Nephron (organoid): Measurements from ENCODE around the gene AMOTL1.

Source experiments
- H3K27ac Mint-ChIP-seq, 3 experiments: 2 replicates each; pipeline ENCODE4 v1.8.0; 2020; ENCODE audit warnings: mixed read lengths in 3 of 3, mild to moderate bottlenecking in 2 of 3, moderate library complexity in 1 of 3
- H3K27me3 Mint-ChIP-seq: 2 replicates; pipeline ENCODE4 v1.8.0; 2021; ENCODE audit warnings: low read depth, mild to moderate bottlenecking, moderate library complexity, mixed read lengths
- H3K36me3 Mint-ChIP-seq: 2 replicates; pipeline ENCODE4 v1.8.0; 2020; ENCODE audit warnings: low read depth, mixed read lengths
- H3K4me1 Mint-ChIP-seq: 2 replicates; pipeline ENCODE4 v1.8.0; 2020; ENCODE audit warnings: mixed read lengths
- H3K4me3 Mint-ChIP-seq, 3 experiments: 2 replicates each; pipeline ENCODE4 v1.8.0; 2020; ENCODE audit warnings: mild to moderate bottlenecking in 3 of 3, mixed read lengths in 3 of 3, moderate library complexity in 2 of 3
- H3K9me3 Mint-ChIP-seq: 2 replicates; pipeline ENCODE4 v1.8.0; 2020; ENCODE audit warnings: mixed read lengths
- TF ChIP-seq, protein P1 (sequence below), 3 experiments: fragments of 200-600 bp; sonication (generic); IDR thresholded peaks; one replicate each; pipeline ENCODE4 v1.5.0; 2021; ENCODE audit warnings: antibody characterized with exemption in 3 of 3; ENCODE audit not compliant: unreplicated experiment in 3 of 3

Gene AMOTL1

DNA sequence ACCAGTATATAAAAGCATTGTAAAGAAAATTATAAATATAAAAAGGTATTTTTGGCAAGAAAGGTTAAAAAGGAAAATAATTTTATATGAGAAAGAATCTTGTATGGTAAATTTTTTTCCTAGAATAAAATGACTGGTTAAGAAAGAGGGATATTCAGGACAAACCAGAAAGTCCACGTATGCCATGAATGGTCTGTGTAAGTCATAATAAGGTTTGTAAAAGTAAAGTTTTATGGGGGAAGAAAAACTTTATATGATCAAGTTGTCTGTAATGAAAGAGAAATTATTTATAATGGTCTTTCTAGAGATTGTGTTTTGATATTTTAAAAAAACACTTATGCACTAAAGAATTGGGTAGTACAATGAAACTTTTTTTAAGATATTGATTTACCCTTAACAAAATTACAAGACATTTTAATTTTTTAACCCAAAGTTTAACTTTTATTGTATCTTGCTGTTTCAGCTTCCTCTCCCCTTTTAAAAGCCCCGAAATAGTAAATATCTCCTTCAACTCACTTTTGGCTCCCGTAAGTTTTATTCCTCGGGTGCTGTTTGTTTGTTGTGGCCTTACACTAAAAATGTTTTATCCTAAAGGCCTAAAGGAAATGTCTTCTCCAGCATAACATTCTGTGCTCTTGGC is 47.7 kb downstream of the AMOTL1 start:
- no peak overlapping the region for H3K27ac Mint-ChIP-seq
- TF ChIP-seq, protein P1, sequence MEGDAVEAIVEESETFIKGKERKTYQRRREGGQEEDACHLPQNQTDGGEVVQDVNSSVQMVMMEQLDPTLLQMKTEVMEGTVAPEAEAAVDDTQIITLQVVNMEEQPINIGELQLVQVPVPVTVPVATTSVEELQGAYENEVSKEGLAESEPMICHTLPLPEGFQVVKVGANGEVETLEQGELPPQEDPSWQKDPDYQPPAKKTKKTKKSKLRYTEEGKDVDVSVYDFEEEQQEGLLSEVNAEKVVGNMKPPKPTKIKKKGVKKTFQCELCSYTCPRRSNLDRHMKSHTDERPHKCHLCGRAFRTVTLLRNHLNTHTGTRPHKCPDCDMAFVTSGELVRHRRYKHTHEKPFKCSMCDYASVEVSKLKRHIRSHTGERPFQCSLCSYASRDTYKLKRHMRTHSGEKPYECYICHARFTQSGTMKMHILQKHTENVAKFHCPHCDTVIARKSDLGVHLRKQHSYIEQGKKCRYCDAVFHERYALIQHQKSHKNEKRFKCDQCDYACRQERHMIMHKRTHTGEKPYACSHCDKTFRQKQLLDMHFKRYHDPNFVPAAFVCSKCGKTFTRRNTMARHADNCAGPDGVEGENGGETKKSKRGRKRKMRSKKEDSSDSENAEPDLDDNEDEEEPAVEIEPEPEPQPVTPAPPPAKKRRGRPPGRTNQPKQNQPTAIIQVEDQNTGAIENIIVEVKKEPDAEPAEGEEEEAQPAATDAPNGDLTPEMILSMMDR (IDR thresholded peaks at IDR 0.05; ENCODE audit: unreplicated experiment in 3 of 3): no peak
- H3K4me3 Mint-ChIP-seq: no peak overlapping the region
- H3K4me1 Mint-ChIP-seq: peaks cover under 1% of the 10 kb centered on the region
- peaks cover 50% of the 10 kb centered on the region for H3K9me3 Mint-ChIP-seq
- no peaks in the 10 kb centered on the region for H3K27me3 Mint-ChIP-seq
- H3K36me3 Mint-ChIP-seq: peaks cover 81% of the 10 kb centered on the region

DNA sequence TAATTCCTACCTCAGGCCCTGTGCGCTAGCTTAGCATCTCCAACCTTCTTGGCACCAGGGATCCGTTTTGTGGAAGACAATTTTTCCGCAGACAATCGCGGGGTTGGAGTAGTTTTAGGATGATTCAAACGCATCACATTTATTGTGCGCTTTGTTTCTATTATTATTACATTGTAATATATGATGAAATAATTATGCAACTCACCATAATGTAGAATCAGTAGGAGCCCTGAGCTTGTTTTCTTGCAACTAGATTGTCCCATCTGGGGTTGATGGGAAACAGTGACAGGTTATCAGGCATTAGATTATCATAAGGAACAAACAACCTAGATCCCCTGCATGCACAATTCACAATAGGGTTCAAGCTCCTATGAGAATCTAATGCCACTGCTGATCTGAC is 52.3 kb downstream of the AMOTL1 start:
- TF ChIP-seq, protein P1 (IDR thresholded peaks at IDR 0.05; ENCODE audit: unreplicated experiment in 3 of 3): no peak
- H3K4me1 Mint-ChIP-seq: no peaks in the 10 kb centered on the region
- peaks cover 92% of the 10 kb centered on the region for H3K36me3 Mint-ChIP-seq
- no peak overlapping the region for H3K27ac Mint-ChIP-seq
- no peak overlapping the region for H3K4me3 Mint-ChIP-seq
- H3K9me3 Mint-ChIP-seq: peaks cover 26% of the 10 kb centered on the region
- no peaks in the 10 kb centered on the region for H3K27me3 Mint-ChIP-seq

DNA sequence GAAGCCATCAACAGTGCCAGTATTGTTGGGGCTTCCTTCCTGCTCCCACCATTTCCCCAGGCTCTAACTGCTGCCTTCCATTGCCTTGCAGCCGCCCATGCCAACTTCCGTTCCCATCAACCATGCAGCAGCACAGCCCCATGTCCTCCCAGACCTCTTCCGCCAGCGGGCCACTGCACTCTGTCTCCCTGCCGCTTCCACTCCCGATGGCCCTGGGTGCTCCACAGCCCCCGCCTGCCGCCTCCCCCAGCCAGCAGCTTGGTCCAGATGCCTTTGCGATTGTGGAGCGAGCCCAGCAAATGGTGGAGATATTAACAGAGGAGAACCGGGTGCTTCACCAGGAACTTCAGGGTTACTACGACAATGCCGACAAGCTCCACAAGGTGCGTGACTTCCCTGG is 53.3 kb downstream of the AMOTL1 start:
- Mint-ChIP-seq H3K9me3 (peaks cover 18% of the 10 kb centered on the region), H3K4me1 (no peaks in the 10 kb centered on the region), H3K27ac (no peak overlapping the region), H3K4me3 (no peak overlapping the region), H3K36me3 (peaks cover 92% of the 10 kb centered on the region), H3K27me3 (no peaks in the 10 kb centered on the region)
- TF ChIP-seq, protein P1 (IDR thresholded peaks at IDR 0.05; ENCODE audit: unreplicated experiment in 3 of 3): no peak

DNA sequence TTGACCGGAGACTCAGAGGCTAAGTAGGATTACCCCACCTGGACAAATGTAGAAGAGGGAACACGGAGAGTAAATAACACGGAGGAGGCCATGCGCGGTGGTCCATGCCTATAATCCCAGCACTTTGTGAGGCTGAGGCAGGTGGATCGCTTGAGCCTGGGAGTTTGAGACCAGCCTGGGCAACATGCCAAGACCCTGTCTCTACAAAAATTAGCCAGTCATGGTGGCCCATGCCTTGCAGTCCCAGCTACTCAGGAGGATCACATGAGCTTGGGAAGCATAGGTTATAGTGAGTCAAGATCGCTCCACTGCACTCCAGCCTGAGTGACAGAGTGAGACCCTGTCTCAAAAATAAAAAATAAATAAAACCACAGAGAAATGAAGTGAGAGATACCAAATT is 53.9 kb downstream of the AMOTL1 start:
- Mint-ChIP-seq H3K27me3 (no peaks in the 10 kb centered on the region), H3K4me3 (no peak overlapping the region), H3K4me1 (no peaks in the 10 kb centered on the region), H3K36me3 (peaks cover 94% of the 10 kb centered on the region), H3K9me3 (peaks cover 16% of the 10 kb centered on the region), H3K27ac (no peak overlapping the region)
- TF ChIP-seq, protein P1 (IDR thresholded peaks at IDR 0.05; ENCODE audit: unreplicated experiment in 3 of 3): no peak

DNA sequence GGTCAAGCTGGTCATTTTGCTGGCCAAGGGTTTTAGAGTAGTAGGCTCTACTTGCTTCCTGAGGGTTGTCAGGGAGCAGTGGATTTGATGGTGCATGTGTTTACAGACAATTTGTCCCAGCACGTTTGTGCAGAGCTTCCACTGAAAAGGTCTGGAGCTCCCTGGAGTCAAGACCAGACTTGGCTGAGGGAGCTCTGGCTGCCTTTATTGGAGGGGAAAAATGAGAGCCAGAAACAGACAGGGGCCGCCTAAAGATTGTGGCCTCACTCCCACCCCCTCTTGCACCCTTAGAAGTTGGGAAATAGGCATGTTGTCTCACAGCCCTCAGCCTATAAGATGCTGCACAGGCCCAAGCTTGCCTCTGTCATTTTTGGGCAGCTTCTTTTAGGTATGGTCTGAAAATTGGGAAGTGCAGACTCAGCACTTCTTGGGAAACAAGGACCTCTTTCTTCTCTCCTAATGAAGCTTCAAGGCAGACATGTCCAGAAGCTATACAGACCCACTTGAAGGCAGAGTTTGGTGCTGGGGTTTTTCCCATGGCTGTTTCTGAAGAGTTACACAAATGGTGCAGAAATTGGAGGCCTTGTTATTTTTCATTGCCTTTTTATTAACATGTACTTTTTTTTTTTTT is 55.1 kb downstream of the AMOTL1 start:
- H3K27ac Mint-ChIP-seq: no peak overlapping the region
- H3K4me3 Mint-ChIP-seq: no peak overlapping the region
- H3K9me3 Mint-ChIP-seq: peaks cover 13% of the 10 kb centered on the region
- TF ChIP-seq, protein P1 (IDR thresholded peaks at IDR 0.05; ENCODE audit: unreplicated experiment in 3 of 3): no peak
- peaks cover 96% of the 10 kb centered on the region for H3K36me3 Mint-ChIP-seq
- H3K27me3 Mint-ChIP-seq: no peaks in the 10 kb centered on the region
- no peaks in the 10 kb centered on the region for H3K4me1 Mint-ChIP-seq

DNA sequence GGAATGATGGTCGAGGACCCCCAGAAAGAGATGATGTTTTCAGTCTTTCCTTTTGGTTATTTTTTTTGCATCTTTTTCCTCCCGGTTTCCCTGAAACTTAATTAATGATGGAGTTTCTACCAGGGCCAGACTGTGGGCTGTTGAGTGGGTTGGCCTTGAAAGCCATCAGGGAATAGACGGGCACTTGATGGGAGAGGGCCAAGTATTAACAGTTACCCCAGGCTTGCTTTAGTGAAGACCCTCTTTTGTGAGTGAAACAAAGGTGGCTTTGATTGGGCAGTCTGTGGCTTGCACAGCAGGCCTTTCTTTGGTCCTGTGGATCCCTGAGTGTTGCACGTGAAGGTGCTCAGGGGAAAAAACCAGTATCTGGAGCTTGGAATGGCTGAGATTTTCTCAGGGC is 56.9 kb downstream of the AMOTL1 start:
- Mint-ChIP-seq H3K27me3 (no peaks in the 10 kb centered on the region), H3K4me1 (no peaks in the 10 kb centered on the region), H3K9me3 (peaks cover 3% of the 10 kb centered on the region), H3K36me3 (peaks cover 96% of the 10 kb centered on the region), H3K4me3 (no peak overlapping the region), H3K27ac (no peak overlapping the region)
- TF ChIP-seq, protein P1 (IDR thresholded peaks at IDR 0.05; ENCODE audit: unreplicated experiment in 3 of 3): no peak
